T-helper 2 cell (primary cell): Measurements from ENCODE around the gene ADAMTS14.

Source experiments
- DNase-seq, 5 experiments: peaks; one replicate each; pipeline versions ENCODE4 v3.0.0 to v3.0.0-alpha.2; 2012 to 2022

Gene ADAMTS14

GRCh38 chr10:70736525-70736924, 64.2 kb downstream of the ADAMTS14 start:
- no peak for DNase-seq

- DNase-seq = no peak
These were observed 64.9 kb downstream of the ADAMTS14 start for GRCh38 chr10:70737250-70737649.

GRCh38 chr10:70738006-70738760, 65.9 kb downstream of the ADAMTS14 start:
- DNase-seq = no peak

DNA sequence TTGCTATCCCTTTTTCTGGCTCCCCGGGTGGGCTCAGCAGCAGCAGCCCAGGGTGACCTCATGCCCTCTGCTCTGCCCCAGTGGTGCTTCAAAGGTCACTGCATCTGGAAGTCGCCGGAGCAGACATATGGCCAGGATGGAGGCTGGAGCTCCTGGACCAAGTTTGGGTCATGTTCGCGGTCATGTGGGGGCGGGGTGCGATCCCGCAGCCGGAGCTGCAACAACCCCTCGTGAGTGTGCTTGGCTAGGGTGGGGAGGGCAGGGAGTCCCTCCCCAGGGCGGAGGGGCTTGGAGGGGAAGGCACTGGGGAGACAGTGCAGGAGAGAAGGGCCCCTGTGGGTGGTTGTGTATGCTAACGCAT, 66.4 kb downstream of the ADAMTS14 start:
- DNase-seq = no peak

- DNase-seq = no peak
These were observed 68.3 kb downstream of the ADAMTS14 start for GRCh38 chr10:70740406-70741288.

- no peak for DNase-seq
These were observed 70.5 kb downstream of the ADAMTS14 start for GRCh38 chr10:70742537-70743429.

- no peak for DNase-seq
These were observed 71.1 kb downstream of the ADAMTS14 start for GRCh38 chr10:70743430-70743788.

GRCh38 chr10:70743879-70744278, 71.6 kb downstream of the ADAMTS14 start:
- no peak for DNase-seq

DNA sequence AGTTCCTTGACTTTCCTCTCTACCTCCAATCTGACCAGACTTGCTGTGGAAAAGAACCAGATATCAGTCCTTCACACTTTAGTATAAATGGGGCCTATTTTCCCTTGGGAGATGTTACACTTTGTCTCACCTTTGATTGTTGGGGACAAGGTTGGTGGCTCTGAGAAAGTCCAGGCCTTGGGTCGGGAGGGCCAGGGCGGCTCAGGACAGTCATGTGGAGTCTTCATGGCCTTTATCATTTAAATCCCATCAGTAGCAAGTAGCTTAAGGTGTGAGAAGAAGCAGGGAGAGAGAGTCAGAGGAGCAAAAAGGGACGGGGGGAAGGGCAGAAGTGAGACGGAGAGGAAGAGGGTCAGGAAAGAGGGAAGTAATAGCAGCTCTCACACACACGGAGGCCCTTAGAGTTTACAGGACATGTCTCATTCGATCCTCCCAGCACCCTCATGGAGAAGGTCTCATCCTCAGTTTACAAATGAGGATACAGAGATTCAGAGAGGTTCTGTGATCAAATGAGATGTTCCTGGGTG, 72.4 kb downstream of the ADAMTS14 start:
- DNase-seq = no peak

GRCh38 chr10:70745555-70745954, 73.2 kb downstream of the ADAMTS14 start:
- no peak for DNase-seq

GRCh38 chr10:70747192-70747965, 75.1 kb downstream of the ADAMTS14 start:
- no peak for DNase-seq

- DNase-seq = no peak
These were observed 76.0 kb downstream of the ADAMTS14 start for GRCh38 chr10:70748305-70748704.

DNA sequence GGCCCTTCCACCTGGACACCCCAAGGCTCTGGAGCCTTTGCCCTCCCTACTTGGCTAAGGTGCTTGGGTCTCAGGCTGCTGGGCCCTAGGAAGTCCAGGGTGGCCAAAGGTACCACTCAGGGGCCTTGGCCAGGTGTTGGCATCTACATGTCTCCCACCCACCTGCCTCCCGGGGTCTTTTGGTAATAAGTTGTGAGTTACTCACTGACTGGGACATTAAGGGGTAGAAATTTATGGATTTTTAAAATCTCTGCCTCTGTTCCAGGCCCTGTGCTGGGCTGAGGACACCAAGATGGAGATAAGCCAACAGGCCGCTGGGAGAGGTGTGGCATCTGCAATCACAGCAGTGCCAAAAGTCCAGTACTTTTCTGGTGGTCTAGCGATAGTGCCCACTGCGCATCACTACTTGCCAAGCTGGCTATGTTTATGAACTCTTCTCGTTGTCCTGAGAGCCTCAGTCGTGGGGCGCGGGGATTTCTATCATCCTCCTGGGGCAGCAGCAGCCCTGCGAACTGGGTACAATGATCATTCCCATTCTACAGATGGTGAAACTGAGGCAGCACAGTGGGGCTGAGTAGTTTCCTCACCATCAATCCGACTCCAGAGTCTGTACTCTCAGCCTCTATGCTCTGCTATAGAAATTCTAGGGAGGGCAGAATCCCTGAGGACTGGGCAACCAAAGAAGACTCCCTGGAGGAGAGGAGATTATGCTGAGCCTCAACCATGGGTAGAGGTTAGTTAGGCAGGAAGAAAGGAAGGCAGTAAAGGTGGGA, 76.7 kb downstream of the ADAMTS14 start:
- no peak for DNase-seq

GRCh38 chr10:70749756-70750155, 77.5 kb downstream of the ADAMTS14 start:
- no peak for DNase-seq

DNA sequence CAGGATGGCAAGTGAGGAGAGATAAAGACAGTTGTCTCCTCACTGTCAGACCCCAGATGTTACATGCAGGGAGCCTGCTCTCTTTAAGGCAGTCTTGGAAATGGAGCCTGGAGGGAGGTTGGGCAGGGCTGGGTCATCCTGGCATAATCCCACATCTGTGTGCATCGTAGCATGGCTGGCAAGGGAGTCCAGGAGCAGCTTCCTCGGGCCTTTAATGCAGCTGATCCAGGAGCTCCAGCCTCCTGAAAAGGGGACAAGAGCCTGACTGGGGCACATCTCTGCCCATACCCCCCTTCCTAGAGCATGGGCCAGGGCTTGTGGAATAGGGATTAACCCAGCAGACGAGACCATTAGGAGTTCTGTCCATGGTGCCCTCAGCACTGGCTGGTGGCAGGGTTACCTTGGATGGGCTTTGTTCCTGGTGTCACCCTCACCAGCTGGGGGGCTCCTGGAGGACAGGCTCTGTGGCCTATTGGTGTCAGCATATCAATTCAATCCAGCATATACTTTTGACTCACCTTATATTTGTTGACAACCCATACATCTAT, 77.9 kb downstream of the ADAMTS14 start:
- no peak for DNase-seq

DNA sequence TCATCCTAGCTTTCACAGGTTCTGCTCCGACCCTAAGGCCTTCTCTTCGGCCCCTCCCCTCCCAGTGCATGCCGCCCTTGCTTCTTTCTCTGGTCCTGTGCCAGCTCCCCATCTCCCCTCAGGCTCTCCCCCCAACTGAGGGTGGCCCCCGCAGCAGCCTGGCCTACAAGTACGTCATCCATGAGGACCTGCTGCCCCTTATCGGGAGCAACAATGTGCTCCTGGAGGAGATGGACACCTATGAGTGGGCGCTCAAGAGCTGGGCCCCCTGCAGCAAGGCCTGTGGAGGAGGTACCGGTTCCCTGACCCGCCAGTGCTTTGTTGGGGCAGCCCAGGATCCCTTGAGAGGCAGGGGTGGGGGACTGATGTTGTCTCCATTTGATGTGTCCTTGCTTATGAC, 79.0 kb downstream of the ADAMTS14 start:
- DNase-seq = no peak

DNA sequence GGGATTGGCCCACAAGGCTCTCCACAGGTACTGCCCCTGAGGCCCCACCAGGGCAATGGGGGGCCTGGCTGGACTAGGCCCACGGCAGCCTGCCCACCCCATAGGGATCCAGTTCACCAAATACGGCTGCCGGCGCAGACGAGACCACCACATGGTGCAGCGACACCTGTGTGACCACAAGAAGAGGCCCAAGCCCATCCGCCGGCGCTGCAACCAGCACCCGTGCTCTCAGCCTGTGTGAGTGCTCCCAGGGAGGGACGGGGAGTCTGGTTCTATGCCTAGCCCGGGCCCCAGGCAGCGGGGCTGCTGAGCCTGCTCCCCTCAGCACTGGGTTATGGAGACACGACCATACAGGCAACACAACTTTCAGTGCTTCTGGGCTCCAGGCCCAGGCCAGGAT, 79.7 kb downstream of the ADAMTS14 start:
- no peak for DNase-seq

DNA sequence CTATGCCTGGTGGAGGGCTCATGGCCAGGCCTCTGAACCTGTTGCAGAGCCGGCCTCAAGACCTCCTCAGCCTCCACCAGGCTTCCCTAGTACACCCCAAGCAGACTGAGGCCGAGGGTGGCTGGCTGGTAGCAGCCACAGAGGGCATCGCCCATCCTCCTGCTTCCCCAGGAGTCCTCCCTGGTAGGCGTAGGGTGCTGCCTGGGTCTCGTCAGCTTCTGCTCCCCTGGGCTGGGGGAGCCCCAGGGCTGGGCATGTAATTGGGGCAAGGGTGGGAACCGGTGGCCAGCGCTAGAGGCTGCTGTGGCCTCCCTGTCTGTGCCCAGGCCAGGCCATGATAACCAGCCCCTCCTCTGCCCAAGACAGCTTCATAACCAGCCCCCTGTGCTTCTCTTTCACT, 80.3 kb downstream of the ADAMTS14 start:
- no peak for DNase-seq

DNA sequence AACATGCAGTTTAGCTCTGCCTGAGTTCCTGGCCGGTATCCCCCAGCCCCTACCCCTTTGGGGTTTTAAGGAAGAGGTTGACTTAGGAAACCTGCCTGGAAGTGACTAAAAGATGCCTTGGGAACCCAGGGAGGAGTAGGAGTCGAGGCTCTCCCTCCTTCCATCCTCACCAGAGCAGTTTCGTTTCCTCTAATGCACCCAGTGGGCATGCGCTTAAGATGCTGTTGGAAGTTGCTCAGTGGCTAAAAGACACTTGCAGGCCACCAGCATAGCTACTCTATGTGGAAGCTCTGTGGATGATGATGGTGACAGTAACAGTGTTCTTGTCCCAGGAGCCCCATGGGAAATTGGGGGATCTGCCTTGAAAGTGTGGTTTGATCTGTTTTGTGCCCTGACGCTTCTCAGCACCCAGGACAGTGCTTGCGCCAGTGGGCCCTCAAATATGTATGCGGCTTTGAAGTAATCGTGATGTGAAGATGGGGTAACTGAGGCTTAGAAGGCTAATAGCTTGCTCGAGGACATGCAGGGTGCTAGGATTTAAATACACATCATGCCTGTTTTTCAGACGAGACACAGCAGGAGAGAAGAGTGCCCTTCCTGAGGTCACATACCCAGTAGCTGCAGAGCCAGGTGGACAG, 80.8 kb downstream of the ADAMTS14 start:
- DNase-seq = no peak

- no peak for DNase-seq
These were observed 81.7 kb downstream of the ADAMTS14 start for GRCh38 chr10:70753841-70754621.
